HG02884 (cell line): Measurements from ENCODE around the gene YLPM1.
A peak's percentile ranks its signal among the peaks of the same experiment; 100 is the strongest.

Source experiments
- ATAC-seq: cut with Tn5 transposase; IDR thresholded peaks from one replicate; pipeline ENCODE4 v1.9.1; 2021; ENCODE audit warnings: mild to moderate bottlenecking, moderate library complexity; ENCODE audit not compliant: unreplicated experiment

The YLPM1 gene

GRCh38 chr14:74867673-74868072, 104.6 kb downstream of the YLPM1 start:
- no peak for ATAC-seq

GRCh38 chr14:74868739-74869138, 105.6 kb downstream of the YLPM1 start:
- ATAC-seq = no peak

GRCh38 chr14:74871819-74872218, 108.7 kb downstream of the YLPM1 start:
- no peak for ATAC-seq

GRCh38 chr14:74875204-74875603, 112.1 kb downstream of the YLPM1 start:
- ATAC-seq = no peak

- no peak for ATAC-seq
These were observed 113.1 kb downstream of the YLPM1 start, which contains the start of gene PROX2 for GRCh38 chr14:74875941-74876913. TSS of gene PROX2 (minus strand) at chr14:74876145. CDS start at chr14:74863834, 12,311 bp downstream.

- ATAC-seq = no peak
These were observed 116.5 kb downstream of the YLPM1 start for GRCh38 chr14:74879427-74880182.

GRCh38 chr14:74881431-74882102, 118.5 kb downstream of the YLPM1 start, which contains the start of gene DLST:
TSS of gene DLST (plus strand) at chr14:74881916. CDS start at chr14:74881954, 38 bp downstream.
- peak; percentile 83 for ATAC-seq

GRCh38 chr14:74882103-74882920, 119.2 kb downstream of the YLPM1 start:
- peak; percentile 35 for ATAC-seq
